ENCODE measurements around the gene MRPL38.

MRPL38 gene

GRCh38 chr17:75904749-75905521 is at the start of gene MRPL38:
Gene MRPL38 (minus strand): TSS chr17:75904884. CDS start chr17:75904875, 9 bp downstream.
- Histone ChIP-seq H3K9me3 (ENCODE audit: control insufficient read depth, insufficient read depth, low read depth, low read length) (no peaks in the 10 kb centered on the region), H3K36me3 (ENCODE audit: control insufficient read depth in 2 of 2, insufficient read depth in 1 of 2, low read length in 2 of 2) (peaks cover 27 to 44% of the 10 kb centered on the region in 2 experiments), H3K27ac (ENCODE audit: extremely low read depth, low read depth, low read length) (peak within 1 kb of the TSS; percentile 87), H3K4me1 (ENCODE audit: control insufficient read depth, insufficient read depth, low read length) (peaks cover 8% of the 10 kb centered on the region), H3K4me3 (ENCODE audit: low read depth, low read length) (peak within 1 kb of the TSS; percentile 92)
- ChIA-PET POLR2A (interaction anchor here (0.6 to 2.0 kb wide), 20 partner anchors 8 to 382 kb away, joined by 3 to 23 read pairs (median 4); partner anchors contain the start of genes ACOX1, CDK3, FBF1 and TEN1), CTCF (interaction anchor here (0.6 to 11.4 kb wide), 29 partner anchors 9 to 1027 kb away, joined by 3 to 224 read pairs (median 5); partner anchors contain the start of genes CDK3, ITGB4, TRIM47 and TRIM65)
- TF ChIP-seq ZNF423 (tag by site-specific recombination; IDR thresholded peaks at IDR 0.05) (peak; percentile 100), ZBTB7A (tag by site-specific recombination; IDR thresholded peaks at IDR 0.05; ENCODE audit: low read depth) (peak; percentile 89), ZNF639 (tag by site-specific recombination; IDR thresholded peaks at IDR 0.05) (peak; percentile 87), ZBTB48 (tag by site-specific recombination; IDR thresholded peaks at IDR 0.05) (peak; percentile 89), ZNF530 (tag by site-specific recombination; IDR thresholded peaks at IDR 0.05; ENCODE audit: low read depth) (no peak), YY1 (tag by site-specific recombination; IDR thresholded peaks at IDR 0.05) (peak; percentile 79), ZNF830 (tag by site-specific recombination; IDR thresholded peaks at IDR 0.05; ENCODE audit: low read depth) (no peak), PRDM10 (tag by site-specific recombination; IDR thresholded peaks at IDR 0.05) (peak; percentile 69), ZNF280D (tag by site-specific recombination; IDR thresholded peaks at IDR 0.05) (no peak), ZNF354C (tag by site-specific recombination; IDR thresholded peaks at IDR 0.05; ENCODE audit: borderline replicate concordance, low read depth) (no peak), BCL11A (tag by site-specific recombination; IDR thresholded peaks at IDR 0.05; ENCODE audit: low read depth) (peak; percentile 98), GLIS2 (tag by site-specific recombination; IDR thresholded peaks at IDR 0.05) (peak; percentile 73), ZBTB10 (tag by site-specific recombination; IDR thresholded peaks at IDR 0.05) (peak; percentile 94), PATZ1 (tag by site-specific recombination; IDR thresholded peaks at IDR 0.05) (peak; percentile 88), ZBTB44 (tag by site-specific recombination; IDR thresholded peaks at IDR 0.05) (peak; percentile 74), ZNF692 (tag by site-specific recombination; IDR thresholded peaks at IDR 0.05) (no peak; the same call in none of the 2 replicates), ZNF76 (tag by site-specific recombination; IDR thresholded peaks at IDR 0.05; ENCODE audit: borderline replicate concordance, low read depth) (peak; percentile 71), ZNF677 (tag by site-specific recombination; IDR thresholded peaks at IDR 0.05) (no peak), ZNF140 (tag by site-specific recombination; IDR thresholded peaks at IDR 0.05) (no peak)
